K562 (cell line): Measurements from ENCODE around the gene INHBE. TPM values are rescaled to one million over a fixed set of nuclear protein-coding genes. Genes with fewer than 3 reads are reported as not detected.

Experiments
- ELF1 ChIP-seq: fragments of 200-800 bp; sonication (Bioruptor generic); IDR thresholded peaks from 2 replicates; pipeline ENCODE4 v1.6.1; 2016; ENCODE audit warnings: missing genetic modification characterization, missing compliant biosample characterization
- FOXJ2 ChIP-seq: fragments of 200-800 bp; sonication (Bioruptor generic); IDR thresholded peaks from 2 replicates; pipeline ENCODE4 v1.6.1; 2016; ENCODE audit warnings: missing genetic modification characterization, missing compliant biosample characterization
- FOXK2 ChIP-seq, 2 experiments: fragments of 450-650 bp; IDR thresholded peaks in 1 of 2; conservative IDR thresholded peaks in 1 of 2; 2 replicates each; pipeline ENCODE4 v1.6.1; 2016; ENCODE audit warnings: low read depth in 2 of 2, mild to moderate bottlenecking in 1 of 2
- KLF16 ChIP-seq: IDR thresholded peaks from 2 replicates; pipeline ENCODE4 v1.6.1; 2016; ENCODE audit warnings: antibody characterized with exemption
- L3MBTL2 ChIP-seq: fragments of 450-650 bp; IDR thresholded peaks from 2 replicates; pipeline ENCODE4 v1.6.1; 2016; ENCODE audit warnings: mild to moderate bottlenecking, moderate library complexity
- LARP7 ChIP-seq: fragments of 450-650 bp; IDR thresholded peaks from 2 replicates; pipeline ENCODE4 v1.6.1; 2016
- LEF1 ChIP-seq: fragments of 450-650 bp; IDR thresholded peaks from 2 replicates; pipeline ENCODE4 v1.6.1; 2016; ENCODE audit warnings: mild to moderate bottlenecking
- MTA1 ChIP-seq: fragments of 450-650 bp; IDR thresholded peaks from 2 replicates; pipeline ENCODE4 v1.6.1; 2017; ENCODE audit warnings: borderline replicate concordance
- MXI1 ChIP-seq: IDR thresholded peaks from 2 replicates; pipeline ENCODE4 v1.6.1; 2011; ENCODE audit warnings: low read depth, mild to moderate bottlenecking, improper control_type of control experiment, low read length
- PHB ChIP-seq: fragments of 250-450 bp; sonication (Bioruptor Pico); IDR thresholded peaks from 2 replicates; pipeline ENCODE4 v1.5.0; 2021
- PHB2 ChIP-seq: fragments of 450-650 bp; IDR thresholded peaks from 2 replicates; pipeline ENCODE4 v1.6.1; 2017; ENCODE audit warnings: low read depth
- POLR2G ChIP-seq: fragments of 200-400 bp; formaldehyde crosslinking; IDR thresholded peaks from 2 replicates; pipeline ENCODE4 v1.6.1; 2017; ENCODE audit warnings: low read depth, mild to moderate bottlenecking, antibody characterized with exemption, low read length, moderate library complexity
- POLR2H ChIP-seq: IDR thresholded peaks from 2 replicates; pipeline ENCODE4 v1.6.1; 2016; ENCODE audit warnings: missing genetic modification characterization, low read depth, mild to moderate bottlenecking, control low read depth, missing compliant biosample characterization, moderate library complexity
- WHSC1 ChIP-seq: IDR thresholded peaks from one replicate; pipeline ENCODE4 v1.6.1; 2012; ENCODE audit warnings: low read length, control low read depth, inconsistent platforms
- ZFX ChIP-seq: sonication (generic); formaldehyde crosslinking; IDR thresholded peaks from 2 replicates; pipeline ENCODE4 v1.8.0; 2022; ENCODE audit warnings: mild to moderate bottlenecking, missing genetic modification reagents, moderate library complexity
- polyA plus RNA-seq, 8 experiments: library from polyadenylated mRNA; depleted of rRNA in 4 of 8; stranded (reverse) in 5 of 8; unstranded in 3 of 8; fragments of >200 nt; fragmentation: Nextera tagmentation in 2 of 8; fragmentation: Illumina TruSeq in 1 of 8; extraction: Ambion mirVana in 2 of 8; extraction: Trizol in 1 of 8; gene quantifications; 2 replicates each; pipeline versions ENCODE4 v1.2.1 to v1.2.3, GENCODE V29; 2011 to 2014; ENCODE audit warnings: inconsistent platforms in 1 of 8, missing spikeins in 1 of 8
- total RNA-seq, 7 experiments: library from RNA; depleted of rRNA in 6 of 7; stranded (reverse); fragments of >200 nt in 6 of 7; fragmentation: Illumina TruSeq in 2 of 7; extraction: Trizol in 2 of 7; gene quantifications; 2 replicates each; pipeline versions ENCODE4 v1.2.1 to v1.2.3, GENCODE V29; 2011 to 2021; ENCODE audit warnings: low replicate concordance in 1 of 7
- TF ChIP-seq, protein P1 (sequence below): sonication (generic); formaldehyde crosslinking; IDR thresholded peaks from 2 replicates; pipeline ENCODE4 v1.9.0; 2022; ENCODE audit warnings: mild to moderate bottlenecking, missing genetic modification reagents
- TF ChIP-seq, protein P2 (sequence below): sonication (generic); formaldehyde crosslinking; IDR thresholded peaks from 2 replicates; pipeline ENCODE4 v1.5.0; 2020; ENCODE audit warnings: missing genetic modification reagents
- TF ChIP-seq, protein P3 (sequence below), 2 experiments: fragments of 450-650 bp; IDR thresholded peaks; 2 replicates each; pipeline ENCODE4 v1.6.1; 2016
- TF ChIP-seq, protein P4 (sequence below): sonication (generic); formaldehyde crosslinking; IDR thresholded peaks from 2 replicates; pipeline ENCODE4 v1.8.1; 2022; ENCODE audit warnings: missing genetic modification reagents
- TF ChIP-seq, protein P5 (sequence below), 3 experiments: fragments of 200-800 bp in 1 of 3; sonication (Bioruptor generic) in 1 of 3; sonication (generic) in 1 of 3; formaldehyde crosslinking in 1 of 3; IDR thresholded peaks; 2 replicates each; pipeline versions ENCODE4 v1.6.1 to v1.8.0; 2016 to 2022; ENCODE audit warnings: mild to moderate bottlenecking in 2 of 3, missing compliant biosample characterization in 2 of 3, missing genetic modification characterization in 2 of 3, missing genetic modification reagents in 1 of 3
- TF ChIP-seq, protein P6 (sequence below): sonication (generic); formaldehyde crosslinking; IDR thresholded peaks from 2 replicates; pipeline ENCODE4 v1.8.0; 2022; ENCODE audit warnings: mild to moderate bottlenecking, missing genetic modification reagents, borderline replicate concordance

INHBE gene
- total and polyA plus RNA-seq, 9 of the 15 experiments (the other 6 are each of a cell fraction or from before 2014, with no cell fraction given), result 0.94 to 9.9 (median 7.3) TPM

DNA sequence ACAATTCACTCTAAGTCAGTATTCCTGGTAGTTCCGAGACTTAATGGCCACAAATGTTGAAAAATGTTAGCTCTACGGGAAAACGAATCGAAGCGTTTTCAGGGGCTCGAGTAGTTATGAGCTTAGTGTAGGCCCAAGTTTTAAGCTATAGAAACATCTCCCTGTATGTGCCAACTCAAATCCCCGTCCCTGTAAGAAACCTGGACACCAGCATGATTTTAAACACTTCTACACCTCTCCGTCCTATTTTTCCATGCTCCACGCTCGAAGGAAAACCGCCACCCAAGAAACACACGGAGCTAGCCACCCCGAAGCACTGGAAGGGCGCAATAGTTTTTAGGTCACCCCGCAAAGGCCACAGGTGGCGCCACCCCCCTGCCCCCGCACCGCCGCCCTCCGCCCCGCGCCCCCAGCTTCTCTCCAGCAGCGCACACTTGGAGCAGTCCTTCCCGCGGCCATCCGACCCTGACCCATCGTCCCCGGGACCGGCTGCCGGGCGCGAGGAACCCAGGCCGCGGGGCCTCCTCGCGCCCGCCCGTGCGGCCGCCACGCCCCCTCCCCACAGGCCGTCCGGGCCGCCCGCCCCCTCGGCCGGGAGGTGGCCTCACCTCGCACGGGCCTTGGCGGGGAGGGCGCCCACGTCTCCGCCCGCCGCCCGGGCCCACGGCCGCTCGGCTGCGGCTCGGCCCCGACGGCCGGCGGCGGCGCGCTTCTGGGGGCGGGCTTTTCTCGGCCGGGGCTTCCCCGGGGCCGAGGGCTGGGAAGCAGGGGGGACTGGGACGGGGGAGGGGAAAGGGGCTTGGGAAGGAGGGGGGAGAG is 24.8 kb upstream of the INHBE start (continued):
- TF ChIP-seq, protein P1, sequence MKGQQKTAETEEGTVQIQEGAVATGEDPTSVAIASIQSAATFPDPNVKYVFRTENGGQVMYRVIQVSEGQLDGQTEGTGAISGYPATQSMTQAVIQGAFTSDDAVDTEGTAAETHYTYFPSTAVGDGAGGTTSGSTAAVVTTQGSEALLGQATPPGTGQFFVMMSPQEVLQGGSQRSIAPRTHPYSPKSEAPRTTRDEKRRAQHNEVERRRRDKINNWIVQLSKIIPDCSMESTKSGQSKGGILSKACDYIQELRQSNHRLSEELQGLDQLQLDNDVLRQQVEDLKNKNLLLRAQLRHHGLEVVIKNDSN, result no peak
- TF ChIP-seq, protein P2, sequence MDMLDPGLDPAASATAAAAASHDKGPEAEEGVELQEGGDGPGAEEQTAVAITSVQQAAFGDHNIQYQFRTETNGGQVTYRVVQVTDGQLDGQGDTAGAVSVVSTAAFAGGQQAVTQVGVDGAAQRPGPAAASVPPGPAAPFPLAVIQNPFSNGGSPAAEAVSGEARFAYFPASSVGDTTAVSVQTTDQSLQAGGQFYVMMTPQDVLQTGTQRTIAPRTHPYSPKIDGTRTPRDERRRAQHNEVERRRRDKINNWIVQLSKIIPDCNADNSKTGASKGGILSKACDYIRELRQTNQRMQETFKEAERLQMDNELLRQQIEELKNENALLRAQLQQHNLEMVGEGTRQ (CRISPR knock-in tag), result no peak
- TF ChIP-seq KLF16, result peak; percentile 15; the same call in 1 of the 2 replicates
- TF ChIP-seq FOXK2 (conservative IDR thresholded peaks at IDR 0.05 in 1 of 2, IDR thresholded peaks at IDR 0.05 in 1 of 2; ENCODE audit: low read depth in 2 of 2), result no peak
- TF ChIP-seq FOXJ2, result no peak
- TF ChIP-seq, protein P3, sequence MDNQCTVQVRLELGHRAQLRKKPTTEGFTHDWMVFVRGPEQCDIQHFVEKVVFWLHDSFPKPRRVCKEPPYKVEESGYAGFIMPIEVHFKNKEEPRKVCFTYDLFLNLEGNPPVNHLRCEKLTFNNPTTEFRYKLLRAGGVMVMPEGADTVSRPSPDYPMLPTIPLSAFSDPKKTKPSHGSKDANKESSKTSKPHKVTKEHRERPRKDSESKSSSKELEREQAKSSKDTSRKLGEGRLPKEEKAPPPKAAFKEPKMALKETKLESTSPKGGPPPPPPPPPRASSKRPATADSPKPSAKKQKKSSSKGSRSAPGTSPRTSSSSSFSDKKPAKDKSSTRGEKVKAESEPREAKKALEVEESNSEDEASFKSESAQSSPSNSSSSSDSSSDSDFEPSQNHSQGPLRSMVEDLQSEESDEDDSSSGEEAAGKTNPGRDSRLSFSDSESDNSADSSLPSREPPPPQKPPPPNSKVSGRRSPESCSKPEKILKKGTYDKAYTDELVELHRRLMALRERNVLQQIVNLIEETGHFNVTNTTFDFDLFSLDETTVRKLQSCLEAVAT (IDR thresholded peaks at IDR 0.05), result no peak
- TF ChIP-seq POLR2H (tag), result no peak
- no peak for TF ChIP-seq PHB2
- peak; percentile 62; the same call in 1 of the 2 replicates for TF ChIP-seq L3MBTL2
- 0 out of 2 replicates have a peak, but pooled peaks have one; percentile 79 for TF ChIP-seq POLR2G
- no peak for TF ChIP-seq MTA1
- no peak for TF ChIP-seq WHSC1
- TF ChIP-seq, protein P4, sequence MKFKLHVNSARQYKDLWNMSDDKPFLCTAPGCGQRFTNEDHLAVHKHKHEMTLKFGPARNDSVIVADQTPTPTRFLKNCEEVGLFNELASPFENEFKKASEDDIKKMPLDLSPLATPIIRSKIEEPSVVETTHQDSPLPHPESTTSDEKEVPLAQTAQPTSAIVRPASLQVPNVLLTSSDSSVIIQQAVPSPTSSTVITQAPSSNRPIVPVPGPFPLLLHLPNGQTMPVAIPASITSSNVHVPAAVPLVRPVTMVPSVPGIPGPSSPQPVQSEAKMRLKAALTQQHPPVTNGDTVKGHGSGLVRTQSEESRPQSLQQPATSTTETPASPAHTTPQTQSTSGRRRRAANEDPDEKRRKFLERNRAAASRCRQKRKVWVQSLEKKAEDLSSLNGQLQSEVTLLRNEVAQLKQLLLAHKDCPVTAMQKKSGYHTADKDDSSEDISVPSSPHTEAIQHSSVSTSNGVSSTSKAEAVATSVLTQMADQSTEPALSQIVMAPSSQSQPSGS (CRISPR knock-in tag), result no peak
- TF ChIP-seq ELF1 (tag), result no peak
- TF ChIP-seq, protein P5, sequence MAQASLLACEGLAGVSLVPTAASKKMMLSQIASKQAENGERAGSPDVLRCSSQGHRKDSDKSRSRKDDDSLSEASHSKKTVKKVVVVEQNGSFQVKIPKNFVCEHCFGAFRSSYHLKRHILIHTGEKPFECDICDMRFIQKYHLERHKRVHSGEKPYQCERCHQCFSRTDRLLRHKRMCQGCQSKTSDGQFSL (CRISPR knock-in tag; IDR thresholded peaks at IDR 0.05), result no peak
- TF ChIP-seq, protein P5 (tag; IDR thresholded peaks at IDR 0.05), result peak in 1 of 2 experiments; percentile 0; a peak in 1 of 4 replicates
- TF ChIP-seq PHB (CRISPR knock-in tag), result no peak
- TF ChIP-seq LARP7, result no peak
- peak; percentile 86 for TF ChIP-seq ZFX (CRISPR knock-in tag)
- TF ChIP-seq, protein P6, sequence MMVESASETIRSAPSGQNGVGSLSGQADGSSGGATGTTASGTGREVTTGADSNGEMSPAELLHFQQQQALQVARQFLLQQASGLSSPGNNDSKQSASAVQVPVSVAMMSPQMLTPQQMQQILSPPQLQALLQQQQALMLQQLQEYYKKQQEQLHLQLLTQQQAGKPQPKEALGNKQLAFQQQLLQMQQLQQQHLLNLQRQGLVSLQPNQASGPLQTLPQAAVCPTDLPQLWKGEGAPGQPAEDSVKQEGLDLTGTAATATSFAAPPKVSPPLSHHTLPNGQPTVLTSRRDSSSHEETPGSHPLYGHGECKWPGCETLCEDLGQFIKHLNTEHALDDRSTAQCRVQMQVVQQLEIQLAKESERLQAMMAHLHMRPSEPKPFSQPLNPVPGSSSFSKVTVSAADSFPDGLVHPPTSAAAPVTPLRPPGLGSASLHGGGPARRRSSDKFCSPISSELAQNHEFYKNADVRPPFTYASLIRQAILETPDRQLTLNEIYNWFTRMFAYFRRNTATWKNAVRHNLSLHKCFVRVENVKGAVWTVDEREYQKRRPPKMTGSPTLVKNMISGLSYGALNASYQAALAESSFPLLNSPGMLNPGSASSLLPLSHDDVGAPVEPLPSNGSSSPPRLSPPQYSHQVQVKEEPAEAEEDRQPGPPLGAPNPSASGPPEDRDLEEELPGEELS (CRISPR knock-in tag), result no peak
- TF ChIP-seq LEF1, result no peak
- no peak for TF ChIP-seq MXI1
